Stimulated activated CD4-positive, alpha-beta T cell treated with anti-CD3 and anti-CD28 coated beads, Interleukin-1b, Interleukin-23, amount 100 ng/mL, for 4 hours (primary cell): ENCODE data around the gene PTPRM.

Experiments used
- DNase-seq, 2 donors: peaks; one replicate each; pipeline ENCODE4 v3.0.0-alpha.2; 2020; ENCODE audit warnings: low read depth in 2 of 2

The PTPRM gene

GRCh38 chr18:8167673-8168072, 600.6 kb downstream of the PTPRM start:
- DNase-seq = no peak

- DNase-seq = no peak
Observed at GRCh38 chr18:8169722-8170121, 602.6 kb downstream of the PTPRM start.

DNA sequence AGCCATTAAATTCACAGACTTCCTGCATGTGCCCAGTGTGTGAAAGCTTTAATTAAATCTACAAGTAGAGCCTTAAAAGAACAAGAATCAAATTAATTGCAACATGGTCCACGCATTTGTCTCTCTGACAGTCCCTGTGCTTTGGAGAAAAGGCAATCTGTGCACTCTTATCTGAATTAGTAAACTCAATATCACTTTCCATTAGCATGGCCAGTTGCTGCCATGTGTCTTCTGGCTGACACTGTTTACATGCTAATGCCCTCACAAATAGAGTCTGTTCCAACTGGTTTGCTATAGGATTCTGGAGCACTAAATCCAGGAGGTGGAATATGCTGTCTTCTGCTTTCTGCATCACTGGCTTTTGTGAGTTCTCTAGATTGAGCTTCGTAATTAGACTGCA, 607.7 kb downstream of the PTPRM start:
- DNase-seq = no peak

DNA sequence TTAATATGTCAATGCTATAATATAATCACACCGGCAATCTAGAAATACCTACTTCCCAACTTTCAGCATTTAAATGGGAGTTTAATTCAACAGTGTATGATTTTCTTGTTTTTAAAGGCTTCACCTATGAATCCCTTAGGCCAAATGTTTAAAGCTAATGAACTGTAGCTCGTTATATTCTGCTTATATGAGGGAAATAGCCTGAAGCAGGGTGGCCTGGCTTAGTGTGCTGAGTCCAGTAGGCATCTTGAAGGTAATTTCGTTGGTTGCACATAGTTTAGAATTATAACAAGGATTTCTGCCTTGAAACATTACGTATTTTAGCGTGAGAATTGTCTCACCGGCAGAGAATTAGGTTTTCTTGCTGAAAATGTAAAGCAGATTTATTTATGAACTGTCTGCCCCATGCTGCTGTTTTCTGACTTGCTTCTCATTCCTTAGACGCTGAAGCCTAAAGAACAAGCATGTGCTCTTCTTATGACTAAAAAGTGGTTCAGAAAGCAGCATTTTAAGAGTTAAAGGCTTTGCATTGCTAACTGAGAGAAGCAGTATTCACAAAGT, 608.5 kb downstream of the PTPRM start:
- DNase-seq = no peak

DNA sequence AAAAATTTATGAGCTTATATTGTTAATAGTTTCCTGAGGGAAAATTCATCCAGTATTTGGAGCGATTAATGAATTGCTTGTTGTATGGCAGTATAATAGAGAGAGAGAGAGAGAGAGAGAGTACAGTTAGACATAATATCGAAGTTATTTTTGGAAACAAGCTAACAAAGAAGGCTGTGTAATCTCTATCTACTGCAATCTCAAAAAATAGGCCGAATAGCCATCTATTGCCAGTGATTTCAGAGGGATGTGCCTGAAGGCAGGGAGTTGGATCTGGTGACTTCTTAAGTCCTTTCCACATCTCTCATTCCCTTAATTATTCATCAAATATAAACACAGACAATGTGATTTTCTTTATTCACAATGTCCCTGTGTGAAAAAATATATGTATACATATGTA, 609.0 kb downstream of the PTPRM start:
- no peak for DNase-seq

DNA sequence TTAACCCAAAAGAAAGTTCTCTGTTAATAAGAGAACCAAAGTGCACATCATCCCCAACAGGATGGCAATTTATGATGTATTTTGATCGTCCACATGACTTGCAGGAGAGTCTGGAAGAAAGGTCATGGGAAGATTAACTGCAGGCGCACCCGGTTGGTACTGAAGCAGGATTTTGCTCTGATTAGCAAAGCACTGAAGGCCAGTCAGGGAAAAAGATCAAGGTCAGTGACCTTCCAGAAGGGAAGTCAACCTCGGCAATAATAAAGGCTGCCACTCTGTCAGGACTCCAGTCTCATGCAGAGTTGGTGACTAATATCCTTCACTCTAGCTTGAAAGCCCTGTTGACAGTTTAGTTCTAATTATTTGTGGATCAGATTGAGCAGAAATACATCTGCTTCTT, 609.4 kb downstream of the PTPRM start:
- no peak for DNase-seq

DNA sequence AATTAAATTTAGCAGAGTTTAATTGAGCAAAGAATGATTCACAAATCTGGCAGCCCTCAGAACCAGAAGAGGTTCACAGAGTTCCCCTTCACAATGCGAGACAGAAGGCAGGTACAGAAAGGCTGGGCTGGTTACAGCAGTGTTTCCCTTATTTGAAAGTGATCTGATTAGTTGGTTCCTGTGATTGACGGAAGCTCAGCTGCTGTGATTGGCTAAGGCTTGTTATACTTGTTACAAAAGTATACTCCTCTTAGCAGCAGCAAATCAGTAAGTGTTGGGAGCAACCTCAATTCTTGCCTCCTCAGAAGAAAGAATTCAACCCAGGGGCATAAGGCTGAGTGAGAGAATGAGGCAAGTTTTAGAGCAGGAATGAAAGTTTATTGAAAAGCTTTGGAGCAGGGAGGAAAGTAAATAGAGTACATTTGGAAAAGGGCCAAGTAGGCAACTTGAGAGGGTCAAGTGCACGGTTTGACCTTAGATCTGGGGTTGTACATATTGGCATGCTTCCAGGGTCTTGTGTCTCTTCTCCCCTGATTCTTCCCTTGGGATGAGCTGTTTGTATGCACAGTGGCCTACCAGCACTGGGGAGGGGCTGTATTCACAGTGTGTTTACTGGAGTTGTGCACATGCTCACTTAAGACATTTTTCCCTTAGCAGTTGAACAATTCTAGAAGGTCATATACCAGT, 610.4 kb downstream of the PTPRM start:
- no peak for DNase-seq

- no peak for DNase-seq
Observed at GRCh38 chr18:8186413-8186812, 619.3 kb downstream of the PTPRM start.

- DNase-seq = no peak
Observed at GRCh38 chr18:8188184-8188583, 621.1 kb downstream of the PTPRM start.

GRCh38 chr18:8190980-8191379, 623.9 kb downstream of the PTPRM start:
- DNase-seq = no peak

- no peak for DNase-seq
Observed at GRCh38 chr18:8194431-8194830, 627.3 kb downstream of the PTPRM start.

- no peak for DNase-seq
Observed at GRCh38 chr18:8196238-8196637, 629.1 kb downstream of the PTPRM start.

DNA sequence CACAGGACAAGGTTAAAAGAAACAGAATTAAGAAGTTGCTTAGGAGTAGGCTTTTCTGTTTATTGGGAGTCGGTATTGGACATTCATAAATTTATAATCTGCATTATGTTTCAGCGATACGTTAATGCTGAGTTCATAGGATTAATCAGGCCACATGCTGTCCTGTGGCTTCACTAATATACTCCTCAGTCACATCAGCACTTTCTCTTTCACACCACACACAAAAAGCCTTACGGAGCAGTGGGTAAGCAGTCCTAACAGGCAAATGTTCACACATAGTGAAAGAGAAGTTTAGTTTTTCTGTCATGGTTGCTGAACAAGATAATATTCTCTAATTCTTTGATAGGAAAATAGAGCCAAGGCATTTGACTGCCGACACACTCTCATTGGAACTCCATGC, 630.4 kb downstream of the PTPRM start:
- no peak for DNase-seq

DNA sequence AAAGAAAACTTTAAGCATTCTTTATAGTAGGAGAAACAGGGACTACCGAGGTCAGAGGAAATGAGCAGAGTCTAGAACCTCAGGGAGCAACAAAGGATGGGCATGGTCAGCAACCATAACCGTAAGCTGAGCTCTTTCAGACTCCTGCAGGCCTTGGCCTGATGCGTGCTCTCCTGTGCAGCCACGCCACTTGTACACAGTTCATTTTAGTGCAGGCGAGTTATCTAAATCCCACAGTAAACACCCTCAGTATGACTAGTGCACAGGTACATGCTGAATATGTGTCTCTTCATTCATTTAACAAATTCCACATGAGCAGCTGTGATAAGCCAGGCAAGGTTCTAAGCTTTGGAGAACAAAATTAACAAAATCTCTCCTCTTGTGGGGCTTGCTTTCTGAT, 640.9 kb downstream of the PTPRM start:
- no peak for DNase-seq

DNA sequence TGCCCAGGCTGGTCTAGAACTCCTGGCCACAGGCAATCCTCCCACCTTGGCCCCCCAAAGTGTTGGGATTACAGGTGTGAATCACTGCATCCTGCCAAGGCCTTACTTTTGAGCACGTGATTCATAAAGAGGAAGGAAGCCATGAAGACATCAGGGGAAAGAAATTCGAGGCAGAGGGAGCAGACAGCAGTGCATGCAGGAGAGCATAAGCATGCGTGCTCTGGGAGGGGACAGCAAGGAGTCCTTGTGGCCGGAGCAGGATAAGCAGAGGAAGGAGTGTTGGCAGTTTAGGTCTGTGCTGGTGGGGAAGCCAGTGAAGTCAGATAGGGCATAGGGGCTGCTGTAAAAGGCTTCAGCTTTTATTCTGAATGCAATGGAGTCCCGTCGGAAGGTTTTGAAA, 641.6 kb downstream of the PTPRM start:
- DNase-seq = no peak

DNA sequence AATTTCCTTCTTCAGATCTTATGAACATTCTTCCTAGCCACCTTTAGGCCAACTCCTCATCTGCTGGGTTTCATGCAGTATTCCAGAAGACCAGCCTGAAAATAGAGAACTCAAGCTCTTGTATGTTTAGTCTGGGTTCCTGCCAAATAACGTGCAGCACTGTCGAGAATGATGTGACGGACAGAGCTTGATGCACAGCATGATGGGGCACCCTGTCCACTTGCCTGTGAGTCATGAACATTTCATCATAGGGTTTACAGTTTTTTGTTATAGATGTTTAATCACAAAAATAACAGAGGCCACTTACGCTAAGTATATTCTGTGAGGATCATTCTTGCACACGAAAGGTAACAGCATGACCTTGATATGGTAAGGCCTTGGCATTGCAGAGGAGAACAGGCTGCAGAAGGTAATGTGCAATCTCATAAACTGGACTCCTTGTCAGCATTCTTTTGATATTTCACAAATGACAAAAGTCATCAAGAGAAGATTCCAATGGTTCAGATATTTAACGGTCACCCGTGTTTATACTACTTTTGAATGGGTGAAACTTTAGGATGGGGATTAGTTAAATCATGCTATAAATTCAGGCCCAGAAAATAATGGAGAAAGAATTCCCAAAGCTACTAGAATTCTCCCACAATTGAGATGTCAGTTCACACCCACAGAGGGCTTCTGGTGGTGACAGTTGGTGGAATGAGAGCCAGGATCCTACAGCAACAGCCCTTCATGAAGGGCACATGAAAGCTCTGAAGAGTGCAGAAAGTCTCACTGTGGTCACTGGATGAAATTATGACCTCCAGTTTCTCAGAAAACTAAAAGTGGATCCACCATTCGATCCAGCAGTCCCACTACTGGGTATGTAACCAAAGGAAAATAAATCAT, 646.0 kb downstream of the PTPRM start:
- no peak for DNase-seq

- DNase-seq = no peak
Observed at GRCh38 chr18:8215741-8216140, 648.6 kb downstream of the PTPRM start.

- DNase-seq = no peak
Observed at GRCh38 chr18:8217051-8217564, 650.0 kb downstream of the PTPRM start.

DNA sequence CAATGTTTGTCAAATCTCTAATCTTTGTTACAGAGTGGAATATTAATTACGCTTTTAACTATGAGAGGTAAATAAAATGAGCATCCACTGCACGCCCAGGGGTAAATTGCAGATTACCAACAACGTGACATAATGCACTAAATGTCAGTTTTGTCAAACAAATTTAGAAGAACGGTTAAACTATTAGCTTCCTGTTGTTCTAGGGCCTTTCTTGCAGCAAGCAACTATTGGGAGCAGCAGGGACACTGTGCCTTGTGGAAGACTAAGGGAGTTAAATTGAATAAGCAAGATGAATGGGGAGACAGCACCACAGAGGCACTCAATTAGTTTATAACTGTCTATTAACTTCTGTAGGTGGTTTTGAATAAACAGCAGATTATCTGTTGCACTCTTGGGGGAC, 651.1 kb downstream of the PTPRM start:
- DNase-seq = no peak

DNA sequence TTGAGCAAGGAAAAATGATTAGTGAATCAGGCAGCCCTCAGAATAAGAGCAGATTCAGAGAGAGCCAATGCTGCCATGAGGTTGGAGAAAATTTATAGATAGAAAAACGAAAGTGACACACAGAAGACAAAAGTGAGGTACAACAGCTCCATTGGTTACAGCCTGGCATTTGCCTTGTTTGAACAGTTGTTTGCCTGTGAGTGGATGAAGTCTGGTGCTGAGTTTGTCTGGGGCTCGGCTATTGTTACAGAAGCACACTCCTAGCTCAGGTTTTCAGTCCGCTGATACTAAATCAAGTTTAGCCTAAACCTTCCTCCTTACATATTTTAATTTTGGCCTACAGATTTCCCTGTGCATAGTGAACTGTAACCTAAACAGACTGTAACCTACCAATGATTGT, 654.3 kb downstream of the PTPRM start:
- DNase-seq = no peak

- DNase-seq = no peak
Observed at GRCh38 chr18:8224576-8224975, 657.5 kb downstream of the PTPRM start.

DNA sequence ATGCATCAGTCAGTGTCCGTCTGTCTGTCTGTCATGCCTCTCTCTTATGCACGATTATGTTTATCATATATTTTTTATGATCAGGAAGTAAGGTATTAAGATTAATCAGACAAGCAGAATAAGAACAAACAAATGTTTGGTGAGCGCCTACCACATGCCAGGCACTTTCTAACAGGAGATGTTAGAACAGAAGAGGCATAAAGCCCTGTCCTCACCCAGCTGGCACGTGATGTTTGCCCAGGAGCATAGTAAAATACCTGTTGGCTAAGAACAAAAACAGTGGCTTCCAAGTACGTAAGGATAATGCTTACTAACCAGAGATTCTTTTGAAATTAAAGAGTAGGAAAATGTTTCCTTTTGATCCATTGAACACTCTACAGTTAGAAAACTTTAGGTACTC, 661.9 kb downstream of the PTPRM start:
- no peak for DNase-seq

DNA sequence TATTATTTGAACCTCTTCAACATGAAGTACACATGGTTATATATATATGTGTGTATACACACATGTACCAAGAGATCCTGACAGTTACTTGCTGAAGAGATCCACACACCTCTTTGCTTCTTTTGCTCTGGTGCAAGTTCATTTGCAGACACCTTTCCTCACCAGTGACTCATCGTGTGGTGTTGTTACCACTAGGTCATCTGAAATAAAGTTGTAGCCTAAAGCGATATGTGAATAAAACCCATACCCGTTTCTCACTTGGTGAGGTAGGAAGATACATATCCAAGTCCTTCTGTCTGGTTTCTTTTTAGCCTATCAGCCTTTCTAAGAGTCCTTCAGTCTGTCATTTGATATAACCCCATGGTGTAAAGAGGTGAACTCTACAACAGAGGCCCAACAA, 662.7 kb downstream of the PTPRM start:
- no peak for DNase-seq
